Duodenal mucosa (tissue), 2 donors: ENCODE measurements around the gene GRIK2.
"Not testable (repeated sequence)": the region's sequence is repeated elsewhere in the genome, so short reads cannot be mapped to it uniquely, and the experiment has no call there.

ENCODE experiments used
- H3K27ac ChIP-seq: one replicate; pipeline ENCODE4 v1.7.0; 2013; ENCODE audit warnings: low read depth, low read length
- H3K27me3 ChIP-seq, 2 donors: one replicate each; pipeline ENCODE4 v1.7.0; 2013; ENCODE audit warnings: low read length in 2 of 2, control low read depth in 1 of 2; ENCODE audit not compliant: insufficient read depth in 2 of 2, control insufficient read depth in 1 of 2
- H3K36me3 ChIP-seq, 2 donors: one replicate each; pipeline ENCODE4 v1.7.0; 2013; ENCODE audit warnings: low read length in 2 of 2, control low read depth in 1 of 2; ENCODE audit not compliant: insufficient read depth in 2 of 2, control insufficient read depth in 1 of 2
- H3K4me1 ChIP-seq, 2 donors: one replicate each; pipeline ENCODE4 v1.7.0; 2013; ENCODE audit warnings: low read length in 2 of 2, control low read depth in 1 of 2; ENCODE audit not compliant: insufficient read depth in 2 of 2, control insufficient read depth in 1 of 2
- H3K4me3 ChIP-seq, 2 donors: one replicate each; pipeline ENCODE4 v1.7.0; 2013; ENCODE audit warnings: low read length in 2 of 2, low read depth in 1 of 2
- H3K9ac ChIP-seq, 2 donors: one replicate each; pipeline ENCODE4 v1.7.0; 2013; ENCODE audit warnings: low read length in 2 of 2, low read depth in 1 of 2
- H3K9me3 ChIP-seq, 2 donors: one replicate each; pipeline ENCODE4 v1.7.0; 2013; ENCODE audit warnings: low read length in 2 of 2, control low read depth in 1 of 2; ENCODE audit not compliant: control insufficient read depth in 1 of 2

Gene GRIK2

GRCh38 chr6:101393251-101393828 is at the start of gene GRIK2:
TSS of gene GRIK2 (plus strand) at chr6:101393708.
- H3K27ac ChIP-seq = no peak within 1 kb of the TSS
- no peaks in the 10 kb centered on the region for H3K9me3 ChIP-seq
- peaks cover 24 to 34% of the 10 kb centered on the region in 2 donors for H3K27me3 ChIP-seq
- H3K36me3 ChIP-seq = no peaks in the 10 kb centered on the region
- peak within 1 kb of the TSS; percentile 35 to 48 for H3K4me3 ChIP-seq
- no peak within 1 kb of the TSS for H3K9ac ChIP-seq
- H3K4me1 ChIP-seq = no peaks in the 10 kb centered on the region

DNA sequence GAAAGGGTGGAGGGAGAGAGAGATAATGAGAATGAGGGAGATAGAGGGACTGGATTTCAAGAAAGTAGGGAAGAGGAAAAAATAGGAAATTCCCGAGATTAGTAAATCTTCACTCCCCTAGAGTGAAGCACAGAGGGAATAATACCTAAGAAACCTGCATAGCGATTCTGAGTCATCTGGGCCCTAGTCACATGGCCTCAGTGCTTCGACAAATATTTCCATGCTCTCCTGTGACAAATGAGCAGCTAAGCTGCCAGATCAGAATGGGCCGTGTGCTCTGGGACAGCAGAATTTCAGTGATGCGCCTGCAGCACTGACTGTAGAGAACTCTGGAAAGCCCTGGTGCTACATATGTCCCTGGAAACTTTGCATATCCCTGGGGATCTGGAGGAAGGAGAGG is 48.6 kb upstream of the GRIK2 start:
- Histone ChIP-seq H3K27me3 (no peaks in the 10 kb centered on the region), H3K36me3 (no peaks in the 10 kb centered on the region), H3K27ac (no peak overlapping the region), H3K9me3 (peaks cover 0 to 2% of the 10 kb centered on the region in 2 donors), H3K4me3 (no peak overlapping the region), H3K4me1 (no peaks in the 10 kb centered on the region), H3K9ac (no peak overlapping the region)

DNA sequence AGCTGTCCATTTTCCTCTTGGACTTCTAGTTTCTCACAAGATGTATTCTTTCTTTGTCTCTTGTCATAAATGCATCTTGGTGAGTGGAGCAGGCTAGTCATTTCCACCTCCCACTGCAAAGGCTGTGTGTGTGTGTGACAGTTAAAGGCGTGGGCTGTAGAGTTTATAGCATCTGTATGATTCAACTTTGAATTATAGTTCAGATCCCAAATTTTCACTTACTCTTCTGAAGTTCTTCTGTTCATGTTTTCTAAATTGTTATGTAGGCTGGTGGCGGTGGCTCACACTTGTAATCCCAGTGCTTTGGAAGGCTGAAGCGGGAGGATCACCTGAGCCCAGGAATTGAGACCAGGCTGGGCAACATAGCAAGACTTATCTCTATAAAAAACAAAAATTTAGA is 44.7 kb upstream of the GRIK2 start:
- Histone ChIP-seq H3K36me3 (no peaks in the 10 kb centered on the region), H3K9me3 (peaks cover 0 to 2% of the 10 kb centered on the region in 2 donors), H3K4me3 (no peak overlapping the region), H3K4me1 (no peaks in the 10 kb centered on the region), H3K9ac (no peak overlapping the region), H3K27ac (no peak overlapping the region), H3K27me3 (no peaks in the 10 kb centered on the region)

DNA sequence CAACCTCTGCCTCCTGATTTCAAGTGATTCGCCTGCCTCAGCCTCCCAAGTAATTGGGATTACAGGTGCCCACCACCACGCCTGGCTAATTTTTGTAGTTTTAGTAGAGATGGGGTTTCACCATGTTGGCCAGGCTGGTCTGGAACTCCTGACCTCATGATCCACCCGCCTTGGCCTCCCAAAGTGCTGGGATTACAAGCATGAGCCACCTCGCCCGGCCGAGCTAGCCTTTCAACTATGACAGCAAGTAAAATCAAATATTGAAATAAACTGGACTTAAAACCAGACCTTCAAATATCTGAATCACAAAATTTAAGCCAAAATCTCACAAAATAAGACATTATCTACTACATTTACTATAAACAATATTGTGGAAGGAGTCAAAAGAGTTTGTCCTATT is 42.9 kb upstream of the GRIK2 start:
- H3K27me3 ChIP-seq, H3K9ac ChIP-seq, H3K9me3 ChIP-seq, H3K36me3 ChIP-seq, H3K27ac ChIP-seq, H3K4me3 ChIP-seq, H3K4me1 ChIP-seq: not testable (repeated sequence)

DNA sequence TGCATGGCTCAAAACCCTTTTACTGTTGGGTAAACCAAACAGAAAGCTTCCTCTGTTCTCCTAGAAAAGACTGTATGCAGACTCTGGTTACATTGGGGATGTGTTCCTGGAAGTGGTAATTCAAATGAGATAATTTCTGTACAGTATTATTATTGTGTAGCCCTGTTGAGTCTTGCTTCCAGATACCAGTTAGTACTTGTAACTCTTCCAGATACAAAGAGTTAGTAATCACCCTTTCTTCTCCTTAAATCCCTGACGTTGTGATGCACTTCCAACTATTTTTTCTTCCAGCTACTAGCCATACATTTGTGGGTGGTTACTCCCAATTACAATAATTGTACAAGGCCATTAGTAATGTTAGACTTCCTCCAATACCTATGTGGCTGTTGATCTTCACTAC is 42.3 kb upstream of the GRIK2 start:
- no peaks in the 10 kb centered on the region for H3K4me1 ChIP-seq
- H3K4me3 ChIP-seq = no peak overlapping the region
- no peak overlapping the region for H3K27ac ChIP-seq
- peaks cover 0 to 2% of the 10 kb centered on the region in 2 donors for H3K9me3 ChIP-seq
- H3K9ac ChIP-seq = no peak overlapping the region
- H3K36me3 ChIP-seq = no peaks in the 10 kb centered on the region
- H3K27me3 ChIP-seq = no peaks in the 10 kb centered on the region

- Histone ChIP-seq H3K9ac (no peak overlapping the region), H3K4me1 (no peaks in the 10 kb centered on the region), H3K9me3 (peaks cover 0 to 2% of the 10 kb centered on the region in 2 donors), H3K27ac (no peak overlapping the region), H3K36me3 (no peaks in the 10 kb centered on the region), H3K4me3 (no peak overlapping the region), H3K27me3 (no peaks in the 10 kb centered on the region)
Observed at GRCh38 chr6:101352316-101352715, 41.2 kb upstream of the GRIK2 start.

DNA sequence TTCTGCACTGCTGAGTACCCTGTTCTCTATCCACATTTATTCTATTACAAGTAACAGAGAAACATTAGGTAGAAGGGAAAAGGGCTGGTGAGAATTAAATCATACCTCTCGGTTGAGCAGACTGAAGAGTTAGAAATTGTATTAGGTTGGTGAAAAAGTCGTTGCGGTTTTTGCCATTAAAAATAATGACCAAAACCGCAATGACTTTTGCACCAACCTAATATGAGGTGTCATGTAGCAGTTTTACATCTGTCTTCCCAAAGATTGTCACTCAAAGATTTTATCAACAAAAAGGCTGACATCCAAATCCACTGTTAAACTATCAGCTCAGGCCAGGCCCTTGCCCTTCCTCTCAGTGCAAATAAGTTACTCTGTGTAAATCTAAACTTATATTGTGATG is 28.3 kb upstream of the GRIK2 start:
- H3K4me1 ChIP-seq = no peaks in the 10 kb centered on the region
- H3K9me3 ChIP-seq = no peaks in the 10 kb centered on the region
- H3K27ac ChIP-seq = no peak overlapping the region
- H3K36me3 ChIP-seq = no peaks in the 10 kb centered on the region
- H3K27me3 ChIP-seq = no peaks in the 10 kb centered on the region
- H3K4me3 ChIP-seq = no peak overlapping the region
- no peak overlapping the region for H3K9ac ChIP-seq

GRCh38 chr6:101379926-101380325 is 13.6 kb upstream of the GRIK2 start:
- no peaks in the 10 kb centered on the region for H3K27me3 ChIP-seq
- no peak overlapping the region for H3K4me3 ChIP-seq
- H3K36me3 ChIP-seq = no peaks in the 10 kb centered on the region
- H3K27ac ChIP-seq = no peak overlapping the region
- H3K9me3 ChIP-seq = no peaks in the 10 kb centered on the region
- no peaks in the 10 kb centered on the region for H3K4me1 ChIP-seq
- no peak overlapping the region for H3K9ac ChIP-seq

GRCh38 chr6:101380897-101381630 is 12.4 kb upstream of the GRIK2 start:
- Histone ChIP-seq H3K9ac (no peak overlapping the region), H3K27me3 (no peaks in the 10 kb centered on the region), H3K4me3 (no peak overlapping the region), H3K27ac (no peak overlapping the region), H3K4me1 (no peaks in the 10 kb centered on the region), H3K9me3 (no peaks in the 10 kb centered on the region), H3K36me3 (no peaks in the 10 kb centered on the region)

DNA sequence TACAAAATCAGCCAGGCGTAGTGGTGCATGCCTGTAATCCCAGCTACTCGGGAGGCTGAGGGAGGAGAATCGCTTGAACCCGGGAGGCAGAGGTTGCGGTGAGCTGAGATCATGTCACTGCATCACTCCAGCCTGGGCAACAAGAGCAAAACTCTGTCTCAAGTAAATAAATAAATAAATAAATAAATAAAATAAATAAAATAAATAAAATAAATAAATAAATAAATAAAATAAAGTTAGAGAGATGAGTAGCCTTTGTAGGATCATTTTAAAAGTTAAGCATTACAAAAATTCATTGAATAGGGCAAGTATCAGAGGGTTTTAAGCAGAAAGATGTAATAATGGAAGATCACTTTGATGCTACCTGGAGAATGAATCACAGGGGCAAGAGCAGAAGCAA is 9.8 kb upstream of the GRIK2 start:
- H3K36me3 ChIP-seq, H3K9ac ChIP-seq, H3K27me3 ChIP-seq, H3K4me1 ChIP-seq, H3K4me3 ChIP-seq, H3K27ac ChIP-seq, H3K9me3 ChIP-seq: not testable (repeated sequence)
